ENCODE data around the gene AIFM3. TPM values are rescaled to one million over a fixed set of nuclear protein-coding genes. Genes with fewer than 3 reads are reported as not detected.

The AIFM3 gene
- total and polyA plus RNA-seq, 2 donors (not counting 1 experiment from before 2014, with no cell fraction given): 3.0 to 6.0 TPM

DNA sequence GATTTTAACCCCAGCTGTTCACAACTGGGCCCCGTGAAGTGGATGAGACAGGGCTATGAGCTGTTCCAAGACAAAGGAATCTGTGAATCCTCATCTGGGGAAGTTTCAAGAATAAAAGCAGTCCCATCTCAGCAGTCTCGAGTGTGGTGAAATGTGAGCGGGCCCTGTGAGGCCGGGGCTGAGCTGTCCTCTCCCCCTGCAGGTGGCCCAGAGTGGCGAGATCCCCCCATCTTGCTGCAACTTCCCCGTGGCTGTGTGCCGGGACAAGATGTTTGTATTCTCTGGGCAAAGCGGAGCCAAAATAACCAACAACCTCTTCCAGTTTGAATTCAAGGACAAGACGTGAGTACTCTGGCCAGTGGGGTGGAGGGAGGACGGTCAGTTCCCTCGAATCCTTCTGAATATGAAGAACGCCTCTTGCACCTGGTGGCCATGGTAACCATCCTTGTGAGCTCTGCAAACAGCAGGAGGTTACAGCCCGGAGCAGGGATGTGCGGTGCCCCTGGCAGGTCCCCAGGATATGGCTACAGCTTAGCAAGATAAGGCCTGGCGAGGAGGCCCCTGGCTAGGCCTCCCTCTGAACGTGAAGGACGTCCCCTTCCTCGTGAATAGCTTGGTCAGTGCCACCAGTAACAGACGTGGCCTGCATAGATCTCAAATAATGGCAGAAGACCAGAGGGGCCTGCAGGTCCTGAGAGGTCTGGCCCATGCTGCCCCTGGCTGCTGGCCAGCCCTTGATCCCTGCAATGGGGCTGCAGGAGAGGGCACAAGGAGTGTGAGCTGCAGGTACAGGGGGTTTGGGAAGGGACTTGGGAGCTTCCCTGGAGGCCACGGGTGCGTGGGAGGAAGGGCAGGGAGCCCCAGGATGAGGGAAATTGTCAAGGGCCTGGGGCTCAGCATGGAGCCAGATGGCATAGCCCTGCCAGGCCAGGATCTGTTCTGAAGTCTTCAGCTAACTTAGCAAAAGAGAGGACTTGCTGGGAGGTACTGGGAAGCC, 23.4 kb downstream of the AIFM3 start:
- WGBS (ENCODE audit: insufficient coverage): 92% methylated on average over 20 of the region's 21 CpGs
- Histone ChIP-seq H3K9me3 (ENCODE audit: control extremely low read depth in 1 of 3, control insufficient read depth in 2 of 3, insufficient read depth in 1 of 3, low read length in 2 of 3) (no peaks in the 10 kb centered on the region), H3K27me3 (replicated peaks in 1 of 4; ENCODE audit: control extremely low read depth in 1 of 4, control insufficient read depth in 3 of 4, insufficient read depth in 4 of 4, low read length in 3 of 4) (no peaks in the 10 kb centered on the region), H4K20me1 (ENCODE audit: control insufficient read depth, insufficient read depth, low read length, poor library complexity, severe bottlenecking) (no peaks in the 10 kb centered on the region), H2AFZ (ENCODE audit: insufficient read depth, low read depth, low read length, poor library complexity, severe bottlenecking) (no peak overlapping the region), H3K4me2 (replicated peaks; ENCODE audit: low read depth, low read length, poor library complexity, severe bottlenecking) (no peak overlapping the region), H3K36me3 (replicated peaks in 1 of 2; ENCODE audit: control extremely low read depth in 1 of 2, control insufficient read depth in 1 of 2, extremely low read depth in 1 of 2, insufficient read depth in 2 of 2, low read length in 1 of 2) (peaks cover 0 to 23% of the 10 kb centered on the region in 2 experiments), H3K27ac (ENCODE audit: low read length in 2 of 2) (no peak overlapping the region), H3K4me1 (ENCODE audit: control insufficient read depth in 2 of 2, insufficient read depth in 2 of 2, low read length in 2 of 2) (no peaks in the 10 kb centered on the region), H3K79me2 (ENCODE audit: control insufficient read depth, insufficient read depth, low read length) (no peaks in the 10 kb centered on the region), H3K4me3 (ENCODE audit: control extremely low read depth in 1 of 5, extremely low read depth in 1 of 5, insufficient read depth in 1 of 5, low read depth in 2 of 5, low read length in 4 of 5) (no peak overlapping the region), H3K9ac (ENCODE audit: low read length) (no peak overlapping the region)
- ChIA-PET CTCF (no interaction called here), POLR2A (no interaction called here)
- Mint-ChIP-seq H3K9me3 (ENCODE audit: insufficient read depth) (no peaks in the 10 kb centered on the region), H3K27me3 (no peaks in the 10 kb centered on the region), H3K4me3 (no peak overlapping the region), H3K27ac (no peak overlapping the region), H3K4me1 (no peaks in the 10 kb centered on the region)
- DNase-seq: no peak
- no peak for ATAC-seq (ENCODE audit: low read depth)
- intact Hi-C loops (cut with micrococcal nuclease): no loop called here
- TF ChIP-seq, protein P1, sequence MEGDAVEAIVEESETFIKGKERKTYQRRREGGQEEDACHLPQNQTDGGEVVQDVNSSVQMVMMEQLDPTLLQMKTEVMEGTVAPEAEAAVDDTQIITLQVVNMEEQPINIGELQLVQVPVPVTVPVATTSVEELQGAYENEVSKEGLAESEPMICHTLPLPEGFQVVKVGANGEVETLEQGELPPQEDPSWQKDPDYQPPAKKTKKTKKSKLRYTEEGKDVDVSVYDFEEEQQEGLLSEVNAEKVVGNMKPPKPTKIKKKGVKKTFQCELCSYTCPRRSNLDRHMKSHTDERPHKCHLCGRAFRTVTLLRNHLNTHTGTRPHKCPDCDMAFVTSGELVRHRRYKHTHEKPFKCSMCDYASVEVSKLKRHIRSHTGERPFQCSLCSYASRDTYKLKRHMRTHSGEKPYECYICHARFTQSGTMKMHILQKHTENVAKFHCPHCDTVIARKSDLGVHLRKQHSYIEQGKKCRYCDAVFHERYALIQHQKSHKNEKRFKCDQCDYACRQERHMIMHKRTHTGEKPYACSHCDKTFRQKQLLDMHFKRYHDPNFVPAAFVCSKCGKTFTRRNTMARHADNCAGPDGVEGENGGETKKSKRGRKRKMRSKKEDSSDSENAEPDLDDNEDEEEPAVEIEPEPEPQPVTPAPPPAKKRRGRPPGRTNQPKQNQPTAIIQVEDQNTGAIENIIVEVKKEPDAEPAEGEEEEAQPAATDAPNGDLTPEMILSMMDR (IDR thresholded peaks at IDR 0.05): no peak
- no peak for TF ChIP-seq EZH2 (IDR thresholded peaks at IDR 0.05; ENCODE audit: borderline replicate concordance, insufficient read depth, low read depth, low read length, poor library complexity, severe bottlenecking)
